Panc1 (cell line): ENCODE results near the gene RTL5. TPM values are rescaled to one million over a fixed set of nuclear protein-coding genes. Genes with fewer than 3 reads are reported as not detected.

ENCODE experiments used
- ATAC-seq: fragments of 200-7000 bp; cut with Tn5 transposase; 2 replicates; pipeline ENCODE4 v1.9.1; 2020; ENCODE audit warnings: mild to moderate bottlenecking, moderate library complexity
- BruUV-seq: library from RNA; stranded (reverse); fragments of 400-500 nt; replicated peaks from 2 replicates; lab custom pipeline; 2021; lab: Mats Ljungman, UMichigan
- CTCF ChIA-PET: fragments of 300-600 bp; sonication (Branson Sonifier 250); formaldehyde crosslinking; loops from one replicate; lab custom pipeline; 2022; ENCODE audit warnings: antibody characterized with exemption; lab: Charles Lee
- POLR2A ChIA-PET: fragments of 300-600 bp; sonication (Branson Sonifier 250); formaldehyde crosslinking; loops from one replicate; lab custom pipeline; 2022; ENCODE audit warnings: antibody characterized with exemption; lab: Charles Lee
- DNase-seq: peaks from one replicate; pipeline ENCODE4 v3.0.0-alpha.2; 2010; ENCODE audit warnings: low read depth, low spot score
- H3K27ac ChIP-seq: 2 replicates; pipeline ENCODE4 v1.5.1; 2011; ENCODE audit warnings: mild to moderate bottlenecking, low read length, inconsistent platforms
- H3K27me3 ChIP-seq: fragments of 200-500 bp; sonication (Bioruptor generic); 2 replicates; pipeline ENCODE4 v1.6.0; 2014; ENCODE audit warnings: low read length, inconsistent platforms; ENCODE audit not compliant: control insufficient read depth, insufficient read depth
- H3K36me3 ChIP-seq: fragments of 200-500 bp; sonication (Bioruptor generic); 2 replicates; pipeline ENCODE4 v1.5.1; 2014; ENCODE audit warnings: inconsistent platforms, mild to moderate bottlenecking, low read length, moderate library complexity; ENCODE audit not compliant: control insufficient read depth, insufficient read depth
- H3K4me1 ChIP-seq: 2 replicates; pipeline ENCODE4 v1.5.1; 2011; ENCODE audit warnings: inconsistent platforms, mild to moderate bottlenecking, low read length, moderate library complexity; ENCODE audit not compliant: control insufficient read depth, insufficient read depth
- H3K4me3 ChIP-seq, 2 experiments: 2 replicates each; pipeline ENCODE4 v1.5.1; 2011 to 2012; ENCODE audit warnings: low read depth in 2 of 2, low read length in 2 of 2, mild to moderate bottlenecking in 2 of 2, inconsistent platforms in 1 of 2, moderate library complexity in 1 of 2
- H3K9me3 ChIP-seq: fragments of 200-500 bp; sonication (Bioruptor generic); 2 replicates; pipeline ENCODE4 v1.5.1; 2014; ENCODE audit warnings: low read depth, mild to moderate bottlenecking, inconsistent platforms, low read length, moderate library complexity; ENCODE audit not compliant: control insufficient read depth, insufficient read depth
- CTCF ChIP-seq: fragments of 450-650 bp; IDR thresholded peaks from 2 replicates; pipeline ENCODE4 v1.5.1; 2017; ENCODE audit warnings: mild to moderate bottlenecking
- POLR2AphosphoS5 ChIP-seq: IDR thresholded peaks from 2 replicates; pipeline ENCODE4 v1.6.1; 2012; ENCODE audit warnings: mild to moderate bottlenecking, low read depth, low read length, moderate library complexity
- REST ChIP-seq, 2 experiments: IDR thresholded peaks; 2 replicates each; pipeline ENCODE4 v1.6.1; 2011 to 2012; ENCODE audit warnings: low read depth in 2 of 2, control low read depth in 1 of 2, low read length in 1 of 2, mild to moderate bottlenecking in 1 of 2, moderate library complexity in 1 of 2; ENCODE audit not compliant: insufficient read depth in 1 of 2
- SIN3A ChIP-seq: IDR thresholded peaks from 2 replicates; pipeline ENCODE4 v1.6.1; 2012; ENCODE audit warnings: low read depth, mild to moderate bottlenecking, low read length, moderate library complexity, borderline replicate concordance; ENCODE audit not compliant: insufficient read depth
- TCF7L2 ChIP-seq: IDR thresholded peaks from 2 replicates; pipeline ENCODE4 v1.6.1; 2011; ENCODE audit warnings: mild to moderate bottlenecking, low read depth, low read length, inconsistent platforms
- in situ Hi-C: cut with HindIII; loops from 2 replicates; pipeline ENCODE4 v1.10.0; 2016; ENCODE audit warnings: low sequenced_read_pairs, low pct_unique_long_range_greater_than_20kb
- intact Hi-C: fragments of 100-400 bp; cut with micrococcal nuclease; formaldehyde crosslinking; loops from one replicate; pipeline ENCODE4 v1.10.0; 2022; ENCODE audit not compliant: unreplicated experiment
- total RNA-seq: library from RNA; stranded (reverse); gene quantifications from one replicate; pipeline ENCODE4 v1.2.1, GENCODE V29; 2021; ENCODE audit not compliant: unreplicated experiment

RTL5 gene
- total RNA-seq, 1 experiment from 2014 or later = 11.0 TPM

- POLR2A ChIA-PET = no interaction called here
- CTCF ChIA-PET = no interaction called here
- TF ChIP-seq REST (IDR thresholded peaks at IDR 0.05; ENCODE audit: insufficient read depth in 1 of 2, low read depth in 2 of 2, low read length in 1 of 2) (no peak), SIN3A (no peak), TCF7L2 (no peak), POLR2AphosphoS5 (no peak), CTCF (no peak)
- Histone ChIP-seq H3K9me3 (no peaks in the 10 kb centered on the region), H3K4me1 (no peaks in the 10 kb centered on the region), H3K27me3 (no peaks in the 10 kb centered on the region), H3K36me3 (no peaks in the 10 kb centered on the region), H3K4me3 (no peak overlapping the region), H3K27ac (no peak overlapping the region)
- ATAC-seq = no peak
- intact Hi-C loops (no loop called here), in situ Hi-C loops (no loop called here)
- BruUV-seq = no TSS peak
- DNase-seq = no peak
Observed at GRCh38 chrX:72094894-72095293, 36.8 kb downstream of the RTL5 start.

DNA sequence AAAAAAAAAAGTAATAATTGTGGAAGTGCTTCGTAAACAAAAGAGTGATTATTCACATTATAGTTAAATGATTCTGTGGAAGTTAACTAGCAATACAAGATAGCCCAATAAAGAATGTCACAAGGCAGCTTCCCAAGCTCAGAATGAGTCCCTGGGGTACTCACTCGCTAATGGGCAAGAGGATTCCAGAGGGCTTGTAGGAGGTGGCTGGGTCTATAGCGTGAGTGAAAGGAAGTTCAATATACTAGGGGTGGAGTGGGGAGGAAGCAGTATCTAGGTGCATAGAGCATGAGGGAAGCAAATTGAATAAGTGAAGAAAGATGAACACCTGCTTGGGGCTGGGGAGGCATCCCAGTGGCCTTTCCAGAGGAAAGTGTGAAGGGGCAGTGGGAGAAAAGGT is 42.5 kb downstream of the RTL5 start:
- Histone ChIP-seq H3K36me3 (no peaks in the 10 kb centered on the region), H3K27me3 (no peaks in the 10 kb centered on the region), H3K27ac (no peak overlapping the region), H3K4me3 (no peak overlapping the region), H3K4me1 (no peaks in the 10 kb centered on the region), H3K9me3 (no peaks in the 10 kb centered on the region)
- TF ChIP-seq TCF7L2 (no peak), REST (IDR thresholded peaks at IDR 0.05; ENCODE audit: insufficient read depth in 1 of 2, low read depth in 2 of 2, low read length in 1 of 2) (no peak), CTCF (no peak), SIN3A (no peak), POLR2AphosphoS5 (no peak)
- POLR2A ChIA-PET = no interaction called here
- no peak for ATAC-seq
- in situ Hi-C loops = no loop called here
- no peak for DNase-seq
- no TSS peak for BruUV-seq
- CTCF ChIA-PET = interaction anchor here (0.7 kb wide), 1 partner anchor 35 kb away, joined by 5 read pairs; no protein-coding TSS in a partner anchor
- intact Hi-C loops = no loop called here
